ENCODE data around the gene L3MBTL1.

Gene L3MBTL1

DNA sequence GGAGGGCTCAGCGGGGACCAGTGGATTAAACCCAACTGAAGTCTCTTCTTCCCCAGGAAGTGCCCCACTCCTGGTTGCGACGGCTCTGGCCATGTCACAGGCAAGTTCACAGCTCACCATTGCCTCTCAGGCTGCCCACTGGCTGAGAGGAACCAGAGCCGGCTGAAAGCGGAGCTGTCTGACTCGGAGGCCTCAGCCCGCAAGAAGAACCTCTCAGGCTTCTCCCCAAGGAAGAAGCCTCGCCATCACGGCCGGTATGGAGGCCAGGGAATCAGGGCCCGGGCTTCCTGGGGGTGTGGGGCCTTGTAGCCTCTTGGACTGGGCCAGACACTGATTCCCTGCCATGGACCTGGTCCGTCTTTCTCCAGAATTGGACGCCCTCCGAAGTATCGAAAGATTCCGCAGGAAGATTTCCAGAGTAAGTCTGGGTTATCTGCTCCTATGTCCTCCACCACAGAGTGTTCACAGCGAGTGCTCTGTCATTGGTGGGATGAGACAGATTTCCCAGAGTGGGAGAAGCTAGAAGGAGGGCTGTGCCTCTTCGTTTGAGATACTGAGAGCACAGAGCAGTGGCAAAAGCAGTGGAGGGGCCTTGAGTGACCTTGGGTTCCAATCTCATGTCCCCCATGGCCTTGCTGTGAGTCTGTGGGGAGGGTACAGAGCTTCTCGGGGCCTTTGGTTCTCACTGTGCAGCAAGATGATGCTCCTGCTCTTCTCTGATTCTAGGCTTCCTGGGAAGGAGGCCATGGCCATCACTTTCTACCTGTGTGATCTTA is 28.7 kb downstream of the L3MBTL1 start:
- DNase-seq: no peak

DNA sequence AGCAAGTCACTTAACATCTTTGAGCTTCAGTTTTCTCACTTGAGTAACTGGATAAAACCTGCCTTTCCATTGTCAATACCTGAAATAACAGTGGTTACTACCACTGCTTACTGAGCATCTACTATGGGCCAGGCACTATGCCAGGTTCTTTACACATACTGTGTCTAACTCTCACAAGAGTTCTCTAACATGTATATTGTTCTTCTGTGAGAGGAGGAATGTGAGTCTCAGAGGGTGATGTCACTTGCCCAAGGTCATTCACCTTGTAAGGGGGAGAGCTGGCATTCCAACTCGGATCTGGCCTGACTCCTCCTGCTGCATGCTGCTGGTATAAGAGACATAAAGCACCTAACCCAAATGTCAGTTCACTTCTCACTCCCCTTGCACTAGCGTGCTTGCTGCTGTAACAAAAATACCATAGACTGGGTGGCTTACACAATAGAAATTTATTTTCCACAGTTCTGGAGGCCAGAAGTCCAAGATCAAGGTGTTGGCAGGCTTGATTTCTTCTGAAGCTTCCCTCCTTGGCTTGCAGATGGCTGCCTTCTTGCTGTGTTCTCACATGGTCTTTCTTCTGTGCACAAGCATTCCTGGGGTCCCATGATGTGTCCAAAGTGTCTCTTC is 29.4 kb downstream of the L3MBTL1 start:
- DNase-seq: no peak

DNA sequence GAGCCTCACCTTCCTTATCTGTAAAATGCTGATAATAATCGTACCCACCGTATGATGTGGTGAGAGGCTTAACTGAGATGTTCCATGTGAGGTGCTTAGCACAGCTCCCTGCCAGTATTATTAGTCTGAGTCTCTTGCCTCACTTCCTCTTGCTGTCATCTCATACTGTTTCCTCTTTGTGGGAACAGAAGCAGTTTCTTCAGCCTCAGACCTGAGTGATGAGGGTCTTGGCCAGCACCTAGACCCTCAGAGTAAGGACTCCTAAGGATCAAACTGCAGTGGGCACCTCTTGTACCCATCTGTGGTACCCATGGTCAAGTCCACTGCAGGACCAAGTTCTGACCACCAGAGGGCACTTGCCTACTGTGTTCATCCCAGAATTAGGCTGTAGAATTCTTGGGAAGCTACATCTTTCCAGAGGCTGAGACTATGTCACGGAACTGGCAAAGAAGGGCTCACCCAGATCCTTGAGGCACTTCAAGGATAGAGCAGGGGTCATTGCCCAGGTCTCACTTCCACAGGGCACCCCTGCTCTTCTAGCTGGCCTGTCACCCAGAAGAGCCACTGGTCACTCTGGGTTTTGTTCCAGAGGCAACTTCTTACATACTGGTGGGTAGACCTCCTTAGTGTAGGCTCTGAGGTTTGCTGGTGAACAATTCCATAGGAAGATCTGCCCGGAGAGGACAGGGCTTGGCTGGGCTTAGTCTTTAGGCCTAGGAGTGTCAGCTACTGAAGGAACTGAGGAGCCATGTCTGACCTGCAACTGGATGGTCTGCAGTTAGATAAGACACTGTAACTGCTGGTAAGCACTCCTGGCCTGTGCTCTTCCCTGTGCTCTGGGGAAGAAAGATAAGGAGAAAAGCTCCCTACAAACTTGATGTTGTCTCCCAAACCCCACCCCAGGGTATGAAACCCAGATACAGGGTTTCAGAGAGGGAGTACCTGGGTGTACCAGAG is 30.7 kb downstream of the L3MBTL1 start:
- DNase-seq: peak; percentile 74

DNA sequence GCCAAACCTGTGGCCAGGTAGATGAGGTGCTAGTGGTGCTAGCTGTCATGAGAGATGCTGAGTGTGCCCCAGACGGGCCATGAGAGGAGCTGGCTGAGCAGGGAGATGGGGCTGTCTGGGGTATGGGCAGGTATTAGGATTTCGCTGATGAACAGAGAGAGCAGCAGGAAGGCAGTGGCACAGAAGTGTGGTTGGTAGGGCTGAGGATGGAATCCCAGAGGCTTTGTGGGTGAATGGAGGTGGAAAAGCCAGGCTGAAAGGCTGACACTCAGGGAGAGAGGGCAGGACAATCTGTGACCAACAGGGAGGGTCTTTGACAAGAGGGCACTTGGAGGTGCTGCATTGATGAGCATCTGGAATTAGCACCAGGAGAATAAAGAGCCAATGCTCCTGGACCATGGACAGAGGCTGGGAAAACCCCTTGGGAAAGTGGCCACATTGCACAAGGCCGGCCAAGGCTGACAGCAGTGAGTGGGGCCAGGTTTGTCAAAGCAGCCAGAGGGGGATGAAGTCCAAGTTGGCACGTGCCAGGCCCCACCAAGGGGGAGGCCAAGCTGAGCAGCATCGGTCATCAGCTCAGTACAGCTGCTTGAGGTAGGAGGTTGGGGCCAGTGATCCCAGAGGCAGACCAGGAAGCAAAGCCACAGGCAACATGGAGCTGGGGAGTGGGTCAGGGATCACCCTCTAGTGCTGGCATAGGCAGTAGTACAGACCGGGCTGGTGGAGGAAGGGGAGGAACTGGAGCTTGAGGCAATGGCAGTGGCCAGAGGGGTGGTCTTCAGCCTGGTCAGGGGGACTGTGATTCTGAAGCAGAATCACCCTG is 31.6 kb downstream of the L3MBTL1 start:
- DNase-seq: no peak

DNA sequence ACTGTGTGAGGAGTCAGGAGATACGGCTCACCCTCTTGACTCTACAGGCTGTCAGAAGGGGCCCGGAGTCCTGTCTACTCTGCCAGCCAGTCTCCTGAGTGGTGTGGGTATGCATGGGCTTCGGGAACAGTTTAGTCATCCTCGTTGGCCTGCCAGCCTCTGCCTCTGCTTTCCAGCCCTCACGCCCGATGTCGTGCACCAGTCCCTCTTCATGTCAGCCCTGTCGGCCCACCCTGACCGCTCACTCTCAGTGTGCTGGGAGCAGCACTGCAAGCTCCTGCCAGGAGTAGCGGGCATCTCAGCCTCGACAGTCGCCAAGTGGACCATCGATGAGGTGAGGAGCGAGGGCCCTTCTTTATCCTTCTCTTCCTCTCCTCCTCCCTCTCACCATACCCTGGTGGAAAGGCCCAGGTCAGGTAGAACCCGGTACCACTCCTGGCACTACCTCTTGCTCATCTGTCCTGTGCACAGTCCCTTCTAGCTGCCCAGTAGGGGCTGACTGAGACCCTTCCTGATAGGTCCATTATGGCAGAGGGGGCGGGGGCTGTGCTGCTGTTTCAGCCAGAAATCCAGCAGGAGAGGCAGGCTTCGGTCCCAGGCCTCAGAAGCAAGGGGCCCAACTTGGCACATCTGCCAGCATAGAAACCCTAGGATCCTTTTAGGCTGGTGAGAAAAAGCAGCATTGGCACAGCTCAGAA is 32.6 kb downstream of the L3MBTL1 start:
- DNase-seq: no peak

DNA sequence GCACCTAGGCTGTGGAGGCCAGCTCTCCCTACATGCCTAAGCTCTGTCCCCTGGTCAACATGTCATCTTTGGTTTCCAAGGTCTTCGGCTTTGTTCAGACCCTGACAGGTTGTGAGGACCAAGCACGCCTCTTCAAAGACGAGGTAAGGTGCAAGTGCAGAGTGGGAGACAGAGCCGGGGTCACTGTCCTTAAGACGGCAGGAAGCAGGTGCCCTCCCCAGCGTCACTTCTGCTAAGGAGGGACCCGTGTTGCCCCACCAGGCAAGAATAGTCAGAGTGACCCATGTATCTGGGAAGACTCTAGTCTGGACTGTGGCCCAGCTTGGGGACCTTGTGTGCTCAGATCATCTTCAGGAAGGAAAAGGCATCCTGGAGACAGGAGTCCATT is 33.2 kb downstream of the L3MBTL1 start:
- no peak for DNase-seq

DNA sequence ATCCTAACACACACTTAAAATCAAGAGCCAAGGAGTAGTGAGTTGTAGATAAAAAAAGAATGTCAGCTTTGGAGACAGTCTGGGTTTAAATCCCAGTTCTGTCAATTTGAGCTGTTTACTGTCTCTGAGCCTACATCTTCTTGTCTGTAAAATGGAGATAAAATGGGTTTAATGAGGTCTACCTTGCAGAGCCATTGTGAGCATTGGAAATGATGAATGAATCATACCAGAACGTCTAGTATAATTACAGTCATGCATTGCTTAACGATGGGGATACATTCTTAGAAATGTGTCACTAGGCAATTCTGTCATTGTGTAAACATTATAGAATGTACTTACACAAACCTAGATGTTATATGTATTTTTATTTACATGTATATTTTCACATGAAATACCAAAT is 33.7 kb downstream of the L3MBTL1 start:
- DNase-seq: no peak

DNA sequence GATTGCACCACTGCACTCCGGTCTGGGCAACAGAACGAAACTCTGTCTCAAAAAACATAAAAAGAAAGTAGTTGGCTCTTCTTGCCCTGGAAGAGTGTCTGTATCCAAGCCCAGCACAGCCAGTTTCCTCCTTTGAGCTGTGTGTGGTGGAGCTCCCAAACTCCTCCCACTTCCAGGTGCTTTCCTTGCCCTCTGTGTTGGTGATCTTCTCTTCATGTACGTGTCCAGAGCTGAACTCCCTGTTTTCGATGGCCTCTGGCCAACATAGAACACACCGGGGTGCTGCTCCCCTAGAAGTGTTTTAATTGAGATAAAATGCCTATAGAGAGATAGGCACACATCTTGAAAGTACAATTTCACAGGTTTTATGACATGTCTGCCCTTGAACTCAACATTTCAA is 34.7 kb downstream of the L3MBTL1 start:
- DNase-seq: peak; percentile 28

DNA sequence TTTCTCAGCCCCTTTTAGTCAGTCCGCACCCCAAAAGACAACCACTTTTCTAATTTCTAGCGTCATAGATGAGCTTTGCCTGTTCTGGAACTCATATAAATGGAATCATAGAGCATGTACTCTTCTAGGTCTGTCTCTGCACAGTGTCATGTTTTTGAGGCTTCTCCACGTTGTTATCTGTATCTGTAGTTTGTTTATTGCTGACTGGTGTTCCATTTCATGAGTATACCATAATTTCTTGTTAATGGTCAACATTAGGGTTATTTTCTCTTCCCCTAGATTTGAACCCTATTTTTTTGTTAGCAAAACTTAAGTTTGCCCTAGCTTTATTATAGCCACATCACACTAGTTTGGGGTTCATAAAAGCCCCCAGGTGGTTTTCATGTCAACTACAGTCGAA is 35.2 kb downstream of the L3MBTL1 start:
- no peak for DNase-seq

DNA sequence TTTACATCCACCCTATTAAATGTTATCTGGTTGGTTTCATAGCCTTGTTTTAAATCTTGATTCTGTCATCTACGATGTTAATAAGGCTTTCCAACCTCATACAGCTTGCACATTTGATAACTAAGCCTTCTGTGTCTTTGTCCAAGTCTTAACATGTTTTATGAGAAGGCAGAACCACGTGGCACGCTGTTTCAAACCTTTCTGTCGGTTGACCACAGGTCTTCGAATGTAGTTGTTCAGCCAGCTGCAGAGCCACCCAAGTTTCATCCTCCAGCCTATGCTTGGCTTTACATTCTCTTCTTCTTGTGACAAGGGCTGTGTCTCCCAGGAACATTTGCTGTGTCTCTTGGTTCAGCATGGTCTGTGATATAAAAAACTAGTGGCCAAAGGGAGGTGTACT is 35.6 kb downstream of the L3MBTL1 start:
- peak; percentile 4 for DNase-seq

DNA sequence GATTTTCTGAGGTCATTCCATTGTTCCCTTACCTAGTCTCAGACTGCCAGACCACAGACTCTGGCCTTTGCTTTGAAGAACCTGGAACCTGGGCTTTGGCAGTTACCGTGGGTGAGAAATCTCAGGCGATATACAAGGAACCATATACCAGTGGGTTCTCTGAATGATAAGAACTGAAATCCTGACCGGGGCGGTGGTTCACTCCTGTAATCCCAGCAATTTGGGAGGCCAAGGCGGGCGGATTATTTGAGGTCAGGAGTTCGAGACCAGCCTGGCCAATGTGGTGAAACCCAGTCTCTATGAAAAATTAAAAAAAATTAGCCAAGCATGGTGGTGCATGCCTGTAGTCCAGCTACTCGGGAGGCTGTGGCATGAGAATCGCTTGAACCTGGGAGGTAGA is 37.0 kb downstream of the L3MBTL1 start:
- no peak for DNase-seq

DNA sequence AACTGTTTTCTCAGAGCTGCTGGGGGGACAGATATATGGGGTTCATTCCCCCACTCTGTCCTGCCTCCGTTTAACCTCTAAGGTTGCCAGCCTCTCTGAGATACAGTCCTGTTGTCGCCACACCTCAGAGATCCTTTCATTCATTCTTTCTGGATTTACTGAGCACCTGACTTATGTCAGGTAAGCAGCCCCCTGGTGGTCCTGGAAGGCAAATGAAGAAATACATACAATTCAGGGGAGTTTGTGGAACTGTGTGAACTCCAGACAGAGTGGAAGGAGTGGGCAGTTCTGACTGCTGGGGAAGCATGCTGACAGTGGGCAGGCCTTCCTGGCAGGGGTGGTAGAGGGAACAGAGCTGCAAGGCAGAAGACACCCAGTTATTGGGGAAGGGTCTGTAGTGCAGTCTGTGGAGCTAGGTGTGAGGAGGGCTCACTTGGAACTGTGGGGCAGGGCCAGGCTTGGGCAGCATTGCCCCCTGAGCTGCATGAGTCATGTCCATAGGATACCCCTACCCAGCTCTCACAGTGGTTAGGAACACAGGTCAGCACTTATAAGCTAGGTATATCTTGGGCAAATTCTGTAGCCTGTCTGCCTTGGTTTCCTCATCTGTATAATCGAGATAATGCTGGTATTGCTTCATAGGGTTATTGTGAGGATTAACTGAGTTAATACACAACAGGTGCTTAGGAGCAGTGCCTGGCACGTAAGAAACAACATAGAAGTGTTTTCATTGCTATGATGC is 38.5 kb downstream of the L3MBTL1 start:
- DNase-seq: no peak

DNA sequence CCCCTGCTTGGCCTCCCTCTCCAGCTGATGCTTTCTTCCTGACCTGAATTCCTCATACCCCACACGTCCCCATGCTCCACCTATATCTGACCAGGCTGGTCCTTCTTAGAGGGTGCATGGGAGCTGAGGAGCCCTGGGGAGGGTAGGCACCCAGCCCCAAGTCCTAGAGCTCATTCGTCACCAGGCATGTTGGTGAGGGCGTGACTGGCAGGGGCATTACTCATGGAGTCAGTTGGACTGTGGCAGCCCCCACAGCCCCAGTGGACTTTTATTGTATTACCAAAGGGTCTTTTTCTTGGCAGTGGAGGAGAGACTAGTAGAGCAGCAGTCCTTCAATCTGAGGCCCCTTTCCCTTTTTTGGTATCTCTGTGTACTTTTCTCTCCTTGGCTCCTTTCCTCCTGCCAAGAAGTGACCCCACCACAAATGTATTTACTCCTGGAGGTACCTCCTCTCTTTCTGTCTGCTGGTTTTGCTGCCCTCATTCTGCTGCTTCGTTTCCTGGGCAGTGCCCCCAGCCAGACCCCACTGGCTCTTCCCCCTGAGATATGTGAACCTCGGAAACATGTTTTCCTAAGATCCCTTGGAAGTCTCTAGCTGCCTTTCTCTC is 40.9 kb downstream of the L3MBTL1 start:
- no peak for DNase-seq

DNA sequence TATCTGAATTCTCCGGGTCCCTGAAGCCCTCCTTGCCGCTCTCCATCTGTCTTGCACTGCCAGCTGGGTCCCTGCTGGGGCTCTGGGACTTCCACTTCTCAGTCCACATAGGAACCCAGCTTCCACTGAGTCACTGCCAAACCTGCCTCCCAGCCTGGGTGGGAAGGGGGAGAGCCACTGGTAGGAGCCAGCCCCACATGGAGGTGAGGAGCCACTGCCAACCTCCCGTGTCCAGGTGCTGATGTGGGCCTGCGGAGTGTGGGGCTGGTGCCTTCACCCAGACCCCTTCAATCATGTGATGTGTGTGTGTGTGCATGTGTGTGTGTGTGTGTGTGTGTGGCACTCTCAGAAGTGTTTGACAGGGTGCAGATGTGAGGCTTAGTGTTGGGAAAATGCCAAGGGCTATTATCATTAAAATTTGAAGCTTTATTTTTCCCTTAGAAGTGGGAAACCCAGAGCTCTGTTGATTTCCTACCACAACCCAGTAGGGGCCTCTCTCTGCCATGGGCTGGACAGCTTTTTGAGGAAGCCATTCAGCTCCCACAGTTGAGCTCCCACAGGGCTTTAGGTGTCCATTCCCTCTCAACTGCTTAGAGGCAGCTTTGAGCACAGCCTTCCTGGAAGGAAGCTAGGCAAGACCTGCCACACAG is 42.0 kb downstream of the L3MBTL1 start:
- DNase-seq: no peak

DNA sequence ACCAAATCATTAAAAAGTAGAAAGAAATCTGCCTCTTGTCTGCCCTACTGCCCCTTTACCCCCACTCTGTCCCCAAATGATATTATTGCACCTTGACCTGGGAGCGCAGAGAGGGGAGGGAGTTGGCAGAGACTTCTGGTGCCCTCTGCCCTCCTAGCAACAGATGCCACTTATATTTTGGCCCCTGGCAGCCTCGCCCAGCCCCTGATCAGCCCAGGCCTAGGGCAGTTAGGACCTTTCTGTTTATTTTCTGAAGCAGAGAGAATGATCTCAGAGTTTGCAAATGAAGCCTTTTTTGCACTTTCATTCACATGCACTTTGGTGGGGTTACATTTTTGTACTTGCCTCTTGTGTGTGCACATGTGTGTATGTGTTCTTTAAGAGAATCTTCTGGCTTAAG is 43.0 kb downstream of the L3MBTL1 start:
- no peak for DNase-seq

DNA sequence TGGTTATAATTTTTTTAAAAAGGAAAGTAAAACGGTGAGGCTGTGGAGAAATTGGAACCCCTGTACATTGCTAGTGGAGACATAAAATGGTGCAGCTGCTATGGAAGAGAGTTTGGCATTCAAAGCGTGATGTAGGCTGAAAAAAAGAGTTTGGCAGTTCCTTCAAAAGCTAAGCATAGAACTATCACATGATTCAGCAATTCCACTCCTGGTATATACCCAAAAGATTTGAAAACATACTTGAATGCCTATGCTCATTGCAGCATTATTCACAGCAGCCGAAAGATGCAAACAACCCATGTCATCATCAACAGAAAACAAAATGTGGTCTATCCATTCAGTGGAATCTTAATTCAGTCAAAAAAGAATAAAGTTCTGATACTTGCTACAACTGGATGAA is 46.9 kb downstream of the L3MBTL1 start:
- no peak for DNase-seq

DNA sequence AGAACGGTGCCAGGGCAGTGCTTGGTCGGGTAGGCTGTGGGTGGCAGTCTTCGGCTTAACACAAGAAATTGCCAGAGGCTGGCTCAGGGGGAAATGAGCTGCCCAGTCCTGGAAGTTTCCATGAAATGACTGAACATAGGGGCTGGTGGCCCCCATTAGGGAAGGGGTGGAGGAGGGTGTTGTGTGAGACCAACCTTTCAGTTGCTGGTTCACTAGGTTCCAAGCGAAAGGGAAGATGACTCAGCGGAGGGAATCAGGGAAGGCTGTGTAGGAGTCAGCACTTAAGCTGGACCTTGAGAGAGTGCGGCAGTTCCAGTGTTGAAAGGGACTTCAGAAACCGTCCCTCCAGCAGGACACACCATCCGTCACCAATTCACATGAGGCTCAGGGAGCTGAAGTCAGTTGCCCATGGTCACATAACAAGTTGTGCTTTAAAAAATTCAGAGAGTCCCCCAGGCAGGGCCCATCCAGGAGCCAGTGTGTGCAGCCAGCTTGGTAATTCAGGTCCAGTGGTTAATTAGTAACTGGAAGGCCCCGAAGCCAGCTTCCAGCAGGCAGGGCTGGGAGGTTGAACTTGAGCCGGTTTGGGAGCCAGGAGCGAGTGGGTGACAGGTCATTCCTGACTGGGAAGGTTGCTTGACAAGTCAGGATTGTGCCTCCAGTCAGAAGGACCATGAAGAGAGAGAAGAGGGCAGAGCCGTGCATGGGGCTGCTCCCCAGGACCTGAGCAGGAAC is 51.1 kb downstream of the L3MBTL1 start, which contains the start of gene SGK2:
Gene SGK2 (plus strand): TSS at position 616 of the 735 bp plus-strand sequence. CDS start 7,469 bp downstream, outside the sequence.
- DNase-seq: no peak

DNA sequence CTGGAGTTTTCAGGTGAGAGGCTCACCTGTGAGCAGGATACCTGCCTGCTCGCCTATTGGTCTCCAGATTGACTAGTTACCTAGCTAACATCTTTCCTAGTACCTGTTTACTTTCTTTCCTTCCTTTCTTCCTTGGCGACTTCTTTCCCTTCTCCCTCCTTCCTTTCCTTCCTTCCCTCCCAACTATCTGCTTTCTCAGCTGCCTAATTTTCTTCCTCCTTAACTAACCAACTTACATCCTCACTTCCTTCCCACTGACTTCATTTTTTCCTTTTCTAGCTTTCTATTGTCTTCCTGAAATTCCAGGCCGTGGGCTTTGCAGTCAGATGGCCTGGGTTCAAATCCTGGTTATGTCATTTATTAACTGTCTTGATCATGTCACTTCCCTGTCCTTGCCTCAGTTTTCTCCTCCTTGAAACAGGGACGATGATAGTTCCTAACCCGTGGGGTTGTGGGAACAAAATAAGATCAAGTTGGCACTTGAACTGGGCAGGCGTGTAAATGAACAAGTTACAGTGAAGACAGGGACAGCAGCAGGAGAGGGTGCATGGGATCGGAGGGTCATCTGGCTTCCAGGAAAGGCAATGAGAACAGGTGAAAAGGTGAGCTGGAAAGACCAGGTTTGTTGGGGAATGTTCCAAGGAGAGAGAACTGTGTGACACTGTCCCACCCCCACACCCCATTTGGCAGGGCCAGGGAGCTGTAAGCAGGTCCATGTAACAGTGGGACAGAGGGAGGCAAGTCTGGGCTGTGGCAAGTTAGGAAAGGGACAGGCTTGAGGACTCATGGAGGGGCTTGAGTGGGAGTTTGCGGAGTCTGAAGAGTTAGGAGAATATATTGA is 51.9 kb downstream of the L3MBTL1 start:
- no peak for DNase-seq

DNA sequence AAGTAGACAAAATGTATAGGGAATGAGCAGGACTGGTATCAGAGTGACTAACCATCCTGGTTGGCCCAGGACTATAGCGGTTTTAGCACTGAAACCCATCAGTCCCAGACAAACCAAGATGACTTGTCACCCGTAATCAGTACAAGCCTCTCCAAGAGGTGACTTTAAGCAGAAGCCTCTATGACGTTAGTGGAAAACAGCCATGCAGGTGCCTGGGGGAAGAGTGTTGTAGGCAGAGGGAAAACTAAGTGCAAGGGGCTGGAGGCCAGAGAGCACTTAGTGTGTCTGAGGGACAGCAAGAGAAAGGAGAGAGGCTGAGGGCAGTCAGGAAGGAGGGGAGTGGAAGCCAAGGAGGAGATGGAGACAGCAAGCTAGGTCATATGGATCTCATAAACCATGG is 53.5 kb downstream of the L3MBTL1 start:
- no peak for DNase-seq

Data from activated CD8-positive, alpha-beta memory T cell treated with anti-CD3 and anti-CD28 coated beads, Interleukin-2, amount 50 U/mL, for 48 hours (primary cell).